A673 (cell line): ENCODE measurements around the gene CDC25A. TPM values are rescaled to one million over a fixed set of nuclear protein-coding genes. Genes with fewer than 3 reads are reported as not detected.

Experiments
- BruUV-seq: library from RNA; stranded (reverse); fragments of 400-500 nt; replicated peaks from 2 replicates; lab custom pipeline; 2021; lab: Mats Ljungman, UMichigan
- CTCF ChIA-PET: fragments of 300-600 bp; sonication (Branson Sonifier 250); formaldehyde crosslinking; loops from one replicate; lab custom pipeline; 2022; ENCODE audit warnings: antibody characterized with exemption; lab: Charles Lee
- POLR2A ChIA-PET: fragments of 300-600 bp; sonication (Branson Sonifier 250); formaldehyde crosslinking; loops from one replicate; lab custom pipeline; 2022; ENCODE audit warnings: antibody characterized with exemption; ENCODE audit not compliant: low non-redundant PET; lab: Charles Lee
- DNase-seq: peaks from one replicate; pipeline ENCODE4 v3.0.0-alpha.2; 2015; ENCODE audit warnings: low spot score
- H3K27ac ChIP-seq: fragments of 200-600 bp; sonication (generic); 2 replicates; pipeline ENCODE4 v1.5.1; 2016; ENCODE audit warnings: mixed run types, low read depth, mild to moderate bottlenecking, mixed read lengths, antibody characterized with exemption, low read length; ENCODE audit not compliant: poor library complexity, severe bottlenecking
- H3K27me3 ChIP-seq: fragments of 200-600 bp; sonication (generic); replicated peaks from 2 replicates; pipeline ENCODE4 v1.6.1; 2017; ENCODE audit warnings: mixed run types, low read depth, mild to moderate bottlenecking, mixed read lengths, antibody characterized with exemption, low read length; ENCODE audit not compliant: insufficient read depth, poor library complexity
- H3K36me3 ChIP-seq: fragments of 200-600 bp; sonication (generic); 2 replicates; pipeline ENCODE4 v1.6.1; 2016; ENCODE audit warnings: mixed run types, mild to moderate bottlenecking, mixed read lengths, antibody characterized with exemption, low read length; ENCODE audit not compliant: insufficient read depth, poor library complexity, severe bottlenecking
- H3K4me1 ChIP-seq: fragments of 200-600 bp; sonication (generic); 2 replicates; pipeline ENCODE4 v1.6.1; 2017; ENCODE audit warnings: mixed run types, mild to moderate bottlenecking, mixed read lengths, antibody characterized with exemption, low read length; ENCODE audit not compliant: insufficient read depth, poor library complexity, severe bottlenecking
- H3K4me3 ChIP-seq: fragments of 200-600 bp; sonication (generic); 2 replicates; pipeline ENCODE4 v1.5.1; 2016; ENCODE audit warnings: low read depth, mixed run types, mild to moderate bottlenecking, mixed read lengths, low read length; ENCODE audit not compliant: poor library complexity, severe bottlenecking
- H3K9me3 ChIP-seq: fragments of 200-600 bp; sonication (generic); 2 replicates; pipeline ENCODE4 v1.6.1; 2016; ENCODE audit warnings: mixed run types, low read depth, mild to moderate bottlenecking, mixed read lengths, antibody characterized with exemption, low read length; ENCODE audit not compliant: poor library complexity, severe bottlenecking
- EZH2 ChIP-seq: fragments of 200-600 bp; sonication (generic); IDR thresholded peaks from 2 replicates; pipeline ENCODE4 v1.6.1; 2017; ENCODE audit warnings: borderline replicate concordance, low read depth, mild to moderate bottlenecking, mixed read lengths, antibody characterized with exemption, low read length; ENCODE audit not compliant: poor library complexity, severe bottlenecking
- intact Hi-C: fragments of 100-400 bp; cut with micrococcal nuclease; formaldehyde crosslinking; loops from one replicate; pipeline ENCODE4 v1.10.0; 2022; ENCODE audit not compliant: unreplicated experiment
- total RNA-seq: library from RNA; stranded (reverse); gene quantifications from 2 replicates; pipeline ENCODE4 v1.2.3, GENCODE V29; 2021
- TF ChIP-seq, protein P1 (sequence below): fragments of 300-800, 200-600 bp; sonication (generic); conservative IDR thresholded peaks from 2 replicates; pipeline ENCODE4 v1.5.1; 2017; ENCODE audit warnings: low read depth, mild to moderate bottlenecking, antibody characterized with exemption, low read length, moderate library complexity, mixed read lengths

CDC25A gene
- total RNA-seq, 1 experiment from 2014 or later = 34.6 TPM

- no peaks in the 10 kb centered on the region for H3K36me3 ChIP-seq
- POLR2A ChIA-PET = no interaction called here
- no TSS peak for BruUV-seq
- intact Hi-C loops = no loop called here
- no peaks in the 10 kb centered on the region for H3K9me3 ChIP-seq
- no peak for DNase-seq
- no peaks in the 10 kb centered on the region for H3K27me3 ChIP-seq
- H3K4me3 ChIP-seq = no peak overlapping the region
- CTCF ChIA-PET = no interaction called here
- no peaks in the 10 kb centered on the region for H3K4me1 ChIP-seq
- H3K27ac ChIP-seq = no peak overlapping the region
- no peak for TF ChIP-seq EZH2
- TF ChIP-seq, protein P1, sequence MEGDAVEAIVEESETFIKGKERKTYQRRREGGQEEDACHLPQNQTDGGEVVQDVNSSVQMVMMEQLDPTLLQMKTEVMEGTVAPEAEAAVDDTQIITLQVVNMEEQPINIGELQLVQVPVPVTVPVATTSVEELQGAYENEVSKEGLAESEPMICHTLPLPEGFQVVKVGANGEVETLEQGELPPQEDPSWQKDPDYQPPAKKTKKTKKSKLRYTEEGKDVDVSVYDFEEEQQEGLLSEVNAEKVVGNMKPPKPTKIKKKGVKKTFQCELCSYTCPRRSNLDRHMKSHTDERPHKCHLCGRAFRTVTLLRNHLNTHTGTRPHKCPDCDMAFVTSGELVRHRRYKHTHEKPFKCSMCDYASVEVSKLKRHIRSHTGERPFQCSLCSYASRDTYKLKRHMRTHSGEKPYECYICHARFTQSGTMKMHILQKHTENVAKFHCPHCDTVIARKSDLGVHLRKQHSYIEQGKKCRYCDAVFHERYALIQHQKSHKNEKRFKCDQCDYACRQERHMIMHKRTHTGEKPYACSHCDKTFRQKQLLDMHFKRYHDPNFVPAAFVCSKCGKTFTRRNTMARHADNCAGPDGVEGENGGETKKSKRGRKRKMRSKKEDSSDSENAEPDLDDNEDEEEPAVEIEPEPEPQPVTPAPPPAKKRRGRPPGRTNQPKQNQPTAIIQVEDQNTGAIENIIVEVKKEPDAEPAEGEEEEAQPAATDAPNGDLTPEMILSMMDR = no peak
Observed at GRCh38 chr3:48137425-48137999, 50.7 kb downstream of the CDC25A start.

GRCh38 chr3:48135552-48136495 lies 52.4 kb downstream of the CDC25A start:
- BruUV-seq = no TSS peak

GRCh38 chr3:48130321-48130904 lies 57.8 kb downstream of the CDC25A start:
- H3K4me3 ChIP-seq = no peak overlapping the region
- TF ChIP-seq, protein P1 = no peak
- TF ChIP-seq EZH2 = no peak
- no TSS peak for BruUV-seq
- intact Hi-C loops = no loop called here
- no peaks in the 10 kb centered on the region for H3K36me3 ChIP-seq
- no peaks in the 10 kb centered on the region for H3K9me3 ChIP-seq
- DNase-seq = peak; percentile 25
- no peak overlapping the region for H3K27ac ChIP-seq
- ChIA-PET POLR2A (no interaction called here), CTCF (no interaction called here)
- no peaks in the 10 kb centered on the region for H3K27me3 ChIP-seq
- no peaks in the 10 kb centered on the region for H3K4me1 ChIP-seq

More at GRCh38 chr3:48135552-48136495, 52.4 kb downstream of the CDC25A start:
- intact Hi-C loops = no loop called here
- no peaks in the 10 kb centered on the region for H3K27me3 ChIP-seq
- H3K4me3 ChIP-seq = no peak overlapping the region
- ChIA-PET POLR2A (no interaction called here), CTCF (no interaction called here)
- no peaks in the 10 kb centered on the region for H3K36me3 ChIP-seq
- no peak for DNase-seq
- TF ChIP-seq, protein P1 = no peak
- TF ChIP-seq EZH2 = no peak
- H3K4me1 ChIP-seq = no peaks in the 10 kb centered on the region
- no peaks in the 10 kb centered on the region for H3K9me3 ChIP-seq
- H3K27ac ChIP-seq = no peak overlapping the region
